GM19468 (cell line): ENCODE data around the gene EIF3I.
A peak's percentile ranks its signal among the peaks of the same experiment; 100 is the strongest.

Experiments used
- ATAC-seq: cut with Tn5 transposase; IDR thresholded peaks from one replicate; pipeline ENCODE4 v1.9.1; 2021; ENCODE audit warnings: mild to moderate bottlenecking, moderate library complexity, moderate number of reproducible peaks; ENCODE audit not compliant: unreplicated experiment; ENCODE audit errors: extremely low read depth

Gene EIF3I

GRCh38 chr1:32221980-32222755 lies at the start of gene EIF3I, which contains the start of gene TMEM234:
Gene EIF3I, plus strand, starts transcription at chr1:32222407. Its CDS starts 35 bp downstream, at chr1:32222442.
Gene TMEM234, minus strand, starts transcription at chr1:32222353. Its CDS starts 31 bp downstream, at chr1:32222322.
- peak; percentile 50 for ATAC-seq

- ATAC-seq: no peak
Measured at GRCh38 chr1:32172621-32173245, 49.5 kb upstream of the EIF3I start.

GRCh38 chr1:32178380-32179192 lies 43.6 kb upstream of the EIF3I start:
- no peak for ATAC-seq

GRCh38 chr1:32179193-32179442 lies 43.1 kb upstream of the EIF3I start:
- ATAC-seq: no peak

- peak; percentile 52 for ATAC-seq
Measured at GRCh38 chr1:32179443-32180185, 42.6 kb upstream of the EIF3I start, which contains the start of gene TXLNA. Gene TXLNA, plus strand, starts transcription at chr1:32179675. Its CDS starts 671 bp downstream, at chr1:32180346.

GRCh38 chr1:32180186-32181060 lies 41.8 kb upstream of the EIF3I start:
- ATAC-seq: no peak

GRCh38 chr1:32181065-32181464 lies 41.1 kb upstream of the EIF3I start:
- ATAC-seq: no peak

GRCh38 chr1:32181563-32181962 lies 40.6 kb upstream of the EIF3I start:
- ATAC-seq: no peak

- no peak for ATAC-seq
Measured at GRCh38 chr1:32182060-32182459, 40.1 kb upstream of the EIF3I start.

GRCh38 chr1:32184650-32185049 lies 37.6 kb upstream of the EIF3I start:
- ATAC-seq: no peak

- no peak for ATAC-seq
Measured at GRCh38 chr1:32186077-32186476, 36.1 kb upstream of the EIF3I start.

GRCh38 chr1:32186491-32186890 lies 35.7 kb upstream of the EIF3I start:
- ATAC-seq: no peak

- ATAC-seq: no peak
Measured at GRCh38 chr1:32187850-32188249, 34.4 kb upstream of the EIF3I start.

GRCh38 chr1:32192220-32192948 lies 29.8 kb upstream of the EIF3I start:
- no peak for ATAC-seq

- no peak for ATAC-seq
Measured at GRCh38 chr1:32194984-32195383, 27.2 kb upstream of the EIF3I start.

GRCh38 chr1:32195531-32195930 lies 26.7 kb upstream of the EIF3I start:
- ATAC-seq: no peak

GRCh38 chr1:32195972-32196823 lies 26.0 kb upstream of the EIF3I start:
- no peak for ATAC-seq

GRCh38 chr1:32197074-32197473 lies 25.1 kb upstream of the EIF3I start:
- no peak for ATAC-seq
